Dedifferentiated amniotic fluid mesenchymal stem cell (primary cell): ENCODE data around the gene KIF13A.
"Not testable (repeated sequence)": the region's sequence is repeated elsewhere in the genome, so short reads cannot be mapped to it uniquely, and the experiment has no call there.

ENCODE experiments used
- DNase-seq: peaks from one replicate; pipeline ENCODE4 v3.0.0-alpha.2; 2016; ENCODE audit errors: extremely low spot score

The KIF13A gene

DNA sequence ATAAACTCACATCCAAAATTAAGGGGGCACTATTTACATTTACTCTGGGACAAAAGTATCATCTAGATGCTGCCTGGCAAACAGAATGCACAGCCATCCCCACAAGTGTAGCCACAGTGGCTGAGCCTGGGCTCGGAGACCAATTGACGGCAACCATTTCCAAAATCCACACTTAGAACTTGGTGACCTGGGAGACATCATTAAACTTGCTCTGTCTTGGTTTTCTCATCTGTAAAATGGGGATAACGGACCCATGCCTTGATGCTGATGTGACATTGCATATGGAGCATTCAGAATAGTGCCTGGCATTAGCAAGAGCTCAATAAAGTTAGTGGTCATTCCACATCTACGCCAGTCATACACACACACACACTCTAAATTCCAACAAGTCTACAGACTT lies 140.7 kb downstream of the KIF13A start:
- no peak for DNase-seq

DNA sequence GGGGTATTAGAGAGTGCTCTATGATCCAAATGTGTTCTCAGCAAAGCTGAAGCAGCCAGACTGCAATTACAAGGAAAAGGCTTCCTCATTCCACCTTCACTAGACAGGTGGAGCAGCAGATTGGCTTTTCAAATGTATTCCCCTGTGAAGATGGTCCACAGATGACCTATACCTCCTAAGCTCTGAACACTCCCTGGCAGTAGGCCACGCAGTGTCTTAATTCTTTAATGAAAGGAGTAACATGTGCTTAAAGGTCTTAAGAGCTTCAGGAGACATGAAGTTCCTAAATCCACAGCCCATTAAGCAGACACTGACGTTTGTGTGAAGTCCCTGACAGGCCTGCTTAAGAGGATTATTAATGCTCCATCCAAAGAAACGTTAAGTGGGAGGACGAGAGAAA lies 141.8 kb downstream of the KIF13A start:
- DNase-seq, result no peak

DNA sequence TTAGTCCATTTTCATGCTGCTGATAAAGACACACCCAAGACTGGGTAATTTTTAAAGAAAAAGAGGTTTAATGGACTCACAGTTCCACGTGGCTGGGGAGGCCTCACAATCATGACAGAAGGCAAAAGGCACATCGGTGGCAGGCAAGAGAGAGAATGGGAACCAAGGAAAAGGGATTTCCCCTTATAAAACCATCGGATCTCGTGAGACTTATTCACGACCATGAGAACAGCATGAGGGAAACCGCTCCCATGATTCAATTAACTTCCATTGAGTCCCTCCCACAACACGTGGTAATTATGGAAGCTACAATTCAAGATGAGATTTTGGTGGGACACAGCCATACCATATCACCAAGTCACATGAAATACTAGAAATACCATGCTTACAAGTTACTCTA lies 142.5 kb downstream of the KIF13A start:
- DNase-seq, result not testable (repeated sequence)

DNA sequence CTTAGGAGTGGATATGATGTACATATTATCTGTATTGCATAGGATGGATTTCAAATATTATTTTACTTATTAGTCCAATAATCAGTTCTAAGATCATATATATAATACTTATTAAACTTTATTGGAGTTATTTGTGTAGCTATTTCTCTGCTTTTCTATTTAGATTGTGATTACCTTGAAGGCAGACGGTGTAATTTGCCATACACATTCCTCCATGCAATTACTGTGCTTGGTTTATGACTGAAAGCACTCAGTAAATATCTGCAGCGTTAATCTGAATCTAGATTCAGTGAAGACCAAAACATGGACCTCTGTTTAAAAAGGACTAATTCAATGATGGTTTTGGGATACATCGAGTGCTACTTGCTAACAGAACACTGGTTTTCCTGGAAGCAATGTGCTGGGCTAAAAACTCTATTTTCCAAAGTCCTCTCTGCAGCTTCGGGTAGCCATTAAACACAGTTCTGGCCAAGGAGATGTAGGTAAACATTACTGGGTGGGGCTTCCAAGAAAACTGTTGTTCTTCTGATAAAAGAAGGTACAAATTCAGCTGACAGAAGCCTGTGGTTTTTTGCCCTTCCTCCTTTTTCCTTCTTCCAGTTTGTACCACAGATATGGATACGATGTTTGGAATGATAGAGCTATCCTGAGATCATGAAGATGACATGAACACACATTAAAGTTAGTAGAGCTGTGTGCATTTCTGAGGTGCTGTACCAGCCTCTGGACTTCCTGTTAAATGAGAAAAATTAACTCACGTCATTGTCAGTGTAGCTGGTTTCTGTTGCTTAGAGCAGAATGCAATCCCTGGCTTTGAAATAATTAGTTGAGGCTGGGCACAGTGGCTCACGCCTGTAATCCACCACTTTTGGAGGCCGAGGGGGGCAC lies 144.3 kb downstream of the KIF13A start:
- no peak for DNase-seq

DNA sequence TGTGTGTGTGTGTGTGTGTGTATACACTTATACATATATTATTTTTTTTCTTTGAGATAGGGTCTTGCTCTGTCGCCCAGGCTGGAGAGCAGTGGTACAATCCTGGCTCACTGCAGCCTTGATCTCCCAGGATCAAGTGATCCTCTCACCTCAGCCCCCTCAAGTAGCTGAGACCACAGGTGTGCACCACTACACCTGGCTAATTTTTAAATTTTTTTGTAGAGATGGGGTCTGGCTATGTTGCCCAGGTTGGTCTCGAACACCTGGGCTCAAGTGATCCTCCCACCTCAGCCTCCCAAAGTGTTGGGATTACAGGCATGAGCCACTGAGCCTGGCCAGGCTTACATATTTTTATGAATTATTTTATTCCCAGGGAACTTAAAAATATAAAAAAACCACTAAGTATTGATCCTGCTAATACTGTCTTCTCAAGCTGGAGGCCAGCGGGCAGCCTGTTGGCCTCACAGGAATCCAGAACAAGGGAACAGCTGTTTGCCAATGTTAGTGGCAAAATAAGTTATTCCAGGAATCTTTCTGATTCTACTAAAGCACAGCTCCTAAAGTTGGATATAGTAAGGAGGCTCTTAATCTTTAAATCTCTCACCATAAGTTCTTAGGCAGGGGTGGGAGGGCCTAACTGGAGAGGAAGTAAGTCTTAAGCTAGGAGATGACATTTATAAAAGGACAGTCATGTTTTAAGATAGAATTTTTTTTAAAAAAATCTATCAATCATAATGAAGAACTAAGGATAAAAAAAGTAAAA lies 145.2 kb downstream of the KIF13A start:
- DNase-seq, result no peak

DNA sequence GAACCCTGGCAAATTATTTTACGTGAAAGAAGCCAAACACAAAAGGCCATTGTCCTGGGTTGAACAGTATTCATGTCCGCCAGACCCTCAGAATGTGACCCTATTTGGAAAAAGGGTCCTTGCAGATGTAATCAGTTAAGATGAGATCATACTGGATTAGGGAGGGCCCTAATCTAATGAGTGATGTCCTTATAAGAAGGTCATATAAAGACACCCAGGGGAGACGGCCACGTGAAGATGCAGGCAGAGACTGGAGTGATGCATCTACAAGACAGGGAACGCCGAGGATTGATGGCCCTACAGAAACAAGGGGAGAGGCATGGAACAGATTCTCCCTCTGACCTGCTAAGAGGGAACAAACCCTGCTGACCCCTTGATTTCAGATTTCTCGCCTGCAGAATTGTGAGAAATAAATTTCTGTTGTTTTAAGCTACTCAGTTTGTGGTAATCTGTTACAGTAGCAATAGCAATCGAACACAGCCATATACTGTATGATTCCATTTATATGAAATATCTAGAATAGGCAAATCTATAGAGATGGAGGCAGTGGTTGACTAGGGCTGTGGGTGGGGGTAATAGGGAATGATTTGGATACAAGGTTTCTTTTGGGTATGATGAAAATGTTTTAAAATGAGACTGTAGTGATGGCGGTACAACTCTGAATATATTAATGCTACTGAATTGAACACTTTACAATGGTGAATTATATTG lies 147.8 kb downstream of the KIF13A start:
- no peak for DNase-seq

DNA sequence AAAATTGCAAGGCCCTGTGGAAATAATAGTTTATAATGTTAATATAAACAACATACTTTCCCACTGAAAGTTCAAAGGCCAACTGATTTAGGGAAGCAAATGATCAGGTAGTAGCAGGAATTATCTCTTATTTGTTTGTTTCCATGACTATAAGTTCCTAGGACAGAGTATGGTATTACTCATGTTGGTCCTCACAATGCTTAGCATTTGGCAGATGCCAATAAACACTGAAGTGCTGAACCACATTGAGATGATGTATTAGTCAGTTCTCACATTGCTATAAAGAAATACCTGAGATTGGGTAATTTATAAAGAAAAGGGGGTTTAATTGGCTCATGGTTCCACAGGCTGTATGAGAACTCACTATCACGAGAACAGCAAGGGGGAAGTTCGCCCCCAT lies 151.1 kb downstream of the KIF13A start:
- DNase-seq, result no peak

DNA sequence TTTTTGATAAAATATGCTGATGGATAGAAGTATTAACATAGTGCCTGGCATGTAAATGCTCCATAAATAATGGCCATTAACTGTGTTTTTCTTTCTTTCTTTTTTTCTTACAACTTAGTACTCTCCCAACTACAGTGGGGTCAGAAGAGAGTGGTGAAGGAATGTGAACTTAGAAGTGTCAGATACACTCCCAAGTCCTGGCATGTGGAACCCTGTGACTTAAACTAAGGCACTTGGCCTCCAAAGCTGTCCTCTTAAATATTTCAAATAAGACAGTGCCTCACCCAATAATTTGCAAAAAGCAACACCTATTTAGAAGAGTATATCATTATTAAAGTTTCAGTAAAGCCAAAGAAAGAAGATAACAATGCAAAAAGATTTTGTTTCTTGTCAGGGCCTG lies 151.7 kb downstream of the KIF13A start:
- no peak for DNase-seq

DNA sequence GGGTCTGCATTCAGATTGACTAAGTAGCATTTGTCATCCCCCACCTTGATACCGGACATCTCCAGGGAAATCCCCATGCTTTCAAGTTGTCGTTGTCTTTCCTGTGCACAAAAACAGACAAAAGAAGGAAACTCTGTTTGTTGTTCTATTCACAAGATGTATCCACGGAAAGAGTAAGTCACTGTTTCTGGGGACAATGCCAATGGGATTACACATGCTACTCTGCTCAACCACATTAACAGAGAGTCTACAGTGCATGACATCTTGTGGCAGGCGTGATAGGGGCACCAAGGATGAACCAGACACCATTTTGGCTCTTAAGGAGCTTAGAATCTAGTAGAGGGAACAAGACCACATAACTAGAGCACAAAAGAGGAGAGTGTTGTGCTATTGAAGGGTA lies 156.3 kb downstream of the KIF13A start:
- DNase-seq, result peak; percentile 42

DNA sequence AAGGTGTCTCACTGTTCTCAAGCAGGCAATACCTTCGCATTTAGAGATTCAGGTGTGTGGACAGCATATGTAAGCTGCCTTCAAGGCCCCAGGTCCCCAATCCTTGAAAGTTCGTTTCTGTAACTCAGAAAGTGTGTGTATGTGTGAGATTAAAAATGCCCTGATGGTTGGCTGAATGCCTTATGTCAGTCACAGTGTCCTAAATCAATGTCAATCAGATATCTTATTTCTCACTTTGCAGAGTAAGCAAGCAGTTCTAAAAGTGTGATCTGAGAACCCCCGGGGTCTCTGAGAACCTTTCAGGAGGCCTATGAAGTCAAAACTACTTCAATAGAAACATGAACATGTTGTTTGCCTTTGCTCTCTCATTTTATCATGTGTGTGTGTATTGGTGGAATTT lies 157.5 kb downstream of the KIF13A start:
- no peak for DNase-seq

DNA sequence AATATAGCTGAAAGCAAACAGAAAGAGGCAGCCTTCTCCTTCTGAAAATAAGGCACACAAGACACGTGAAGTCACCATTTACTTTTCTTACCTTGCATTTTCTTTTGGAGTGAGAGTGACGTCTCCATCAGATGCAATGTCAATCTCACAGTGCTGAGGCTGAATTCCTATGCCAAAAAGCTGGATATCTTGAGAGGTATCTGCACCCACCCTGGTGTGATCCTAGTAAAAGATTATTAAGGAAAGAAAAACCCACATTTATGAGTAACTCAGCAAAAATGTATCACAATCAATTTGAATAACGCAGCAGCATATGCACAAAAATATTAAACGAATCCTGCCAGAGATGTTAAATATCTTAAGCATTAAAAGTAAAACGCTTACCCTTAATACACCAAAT lies 159.3 kb downstream of the KIF13A start:
- no peak for DNase-seq

DNA sequence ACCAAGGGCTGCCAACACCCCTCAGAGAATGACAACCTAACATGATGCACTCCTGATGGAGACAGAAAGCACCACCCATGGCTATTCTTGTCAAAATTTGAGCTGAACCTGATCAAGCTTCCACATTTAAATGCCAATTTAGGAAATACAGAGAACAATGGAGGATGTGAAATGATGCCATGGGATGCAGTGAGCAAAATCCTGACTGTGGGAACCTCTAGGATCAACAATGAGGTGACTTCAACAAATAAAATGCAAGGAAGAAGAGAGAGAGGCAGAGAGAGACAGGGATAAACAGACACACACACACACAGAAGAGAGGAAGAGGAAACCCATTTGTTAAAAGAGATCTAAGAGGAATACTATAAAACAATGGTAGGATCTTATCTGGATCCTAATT lies 161.1 kb downstream of the KIF13A start:
- DNase-seq, result no peak

DNA sequence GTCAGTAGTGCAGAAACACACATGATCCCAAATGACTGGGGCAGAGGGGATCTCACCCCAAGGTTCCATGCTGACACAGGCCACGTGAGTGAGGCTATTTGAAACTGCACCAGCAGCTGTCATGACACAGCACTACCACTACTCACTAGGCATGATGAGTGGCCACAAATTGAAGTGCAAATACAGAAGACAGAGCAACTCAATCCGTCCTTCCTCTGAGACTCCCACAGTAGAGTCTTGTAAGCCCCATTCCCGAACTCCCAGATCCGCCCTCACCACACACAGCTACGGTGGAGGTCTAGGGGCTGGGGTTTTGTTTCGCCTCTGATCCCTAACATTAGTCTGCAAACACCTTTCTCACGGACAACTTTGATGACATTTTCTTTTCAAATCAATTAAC lies 167.4 kb downstream of the KIF13A start:
- DNase-seq, result no peak

DNA sequence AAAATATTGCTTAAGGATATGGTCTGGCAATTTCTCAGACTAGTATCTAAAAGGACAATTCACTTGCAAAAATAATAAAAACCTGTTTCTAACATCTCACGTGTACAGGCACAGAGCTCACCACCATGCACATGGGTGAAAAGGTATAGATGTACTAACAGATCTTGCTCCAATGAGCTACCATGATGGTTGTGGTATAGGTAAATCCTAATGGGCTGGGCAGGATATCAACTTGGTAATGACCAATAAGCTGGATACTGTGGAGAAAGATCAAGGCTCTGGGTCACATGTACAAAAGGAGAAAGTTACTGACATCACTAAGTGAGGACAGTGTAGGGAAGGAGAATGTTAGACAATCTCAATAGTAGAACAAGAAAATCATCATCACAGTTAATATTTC lies 169.7 kb downstream of the KIF13A start:
- DNase-seq, result no peak

DNA sequence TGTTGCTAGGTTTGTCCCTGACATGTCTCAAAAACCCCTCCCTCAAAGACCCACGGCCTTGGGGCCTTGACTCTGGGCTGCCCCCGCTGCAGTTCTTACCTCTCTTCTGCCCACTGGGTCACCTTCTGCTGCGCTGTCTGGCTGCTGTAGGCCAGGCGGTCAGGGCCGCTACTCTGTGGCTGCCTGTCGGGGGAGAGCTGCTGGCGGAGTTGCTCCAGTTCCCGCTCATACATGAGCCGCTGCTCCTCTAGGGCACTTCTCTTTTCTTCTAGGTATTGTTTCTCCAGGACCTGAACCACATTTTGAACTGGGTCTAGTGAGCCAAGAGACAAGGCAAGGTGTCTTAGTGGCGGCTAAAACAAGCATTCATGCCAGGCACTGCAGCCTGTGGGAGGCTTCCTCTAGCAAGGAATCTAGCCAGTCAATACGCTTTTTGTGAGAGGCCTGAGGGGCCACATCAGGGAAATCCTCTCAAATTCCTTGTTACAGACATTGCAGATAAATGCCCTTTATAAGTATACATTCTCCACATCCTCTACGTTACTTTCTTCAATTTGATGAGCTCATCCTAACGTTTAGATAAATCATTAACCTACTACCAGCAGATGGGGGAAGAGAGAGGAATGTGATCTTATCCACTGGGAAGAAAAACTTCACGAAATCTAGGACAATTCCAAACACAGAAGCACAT lies 170.4 kb downstream of the KIF13A start:
- DNase-seq, result no peak

DNA sequence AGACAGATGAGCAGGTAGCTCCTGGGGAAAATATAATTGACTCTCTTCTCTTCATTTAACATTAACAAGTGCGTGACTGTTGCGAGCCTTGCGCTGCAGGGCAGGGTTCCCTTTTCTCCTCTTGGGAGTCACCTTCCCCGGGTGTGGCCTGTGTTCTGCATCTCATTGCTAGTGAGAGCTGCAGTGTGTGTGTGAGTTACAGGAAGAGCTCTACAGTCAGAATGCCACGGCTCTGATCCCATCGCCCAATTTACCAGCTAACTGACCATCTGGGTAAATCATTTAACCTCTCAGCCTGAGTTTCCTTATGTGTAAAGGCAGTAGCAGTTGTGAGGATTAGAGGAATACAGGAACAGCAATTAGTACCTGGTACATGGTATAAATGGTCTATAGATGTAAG lies 173.9 kb downstream of the KIF13A start:
- no peak for DNase-seq

DNA sequence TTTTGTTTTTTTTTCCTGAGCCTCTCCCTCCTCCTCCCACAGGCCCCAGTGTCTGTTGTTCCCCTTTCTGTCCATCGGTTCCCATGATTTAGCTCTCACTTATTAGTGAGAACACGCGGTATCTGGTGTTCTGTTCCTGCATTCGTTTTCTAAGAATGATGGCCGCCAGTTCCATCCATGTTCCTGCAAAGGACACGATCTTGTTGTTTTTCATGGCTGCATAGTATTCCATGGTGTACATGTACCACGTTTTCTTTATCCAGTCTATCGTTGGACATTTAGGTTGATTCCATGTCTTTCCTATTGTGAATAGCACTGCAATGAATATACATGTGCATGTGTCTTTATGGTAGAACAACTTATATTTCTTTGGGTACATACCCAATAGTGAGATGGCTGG lies 175.1 kb downstream of the KIF13A start:
- DNase-seq, result no peak

DNA sequence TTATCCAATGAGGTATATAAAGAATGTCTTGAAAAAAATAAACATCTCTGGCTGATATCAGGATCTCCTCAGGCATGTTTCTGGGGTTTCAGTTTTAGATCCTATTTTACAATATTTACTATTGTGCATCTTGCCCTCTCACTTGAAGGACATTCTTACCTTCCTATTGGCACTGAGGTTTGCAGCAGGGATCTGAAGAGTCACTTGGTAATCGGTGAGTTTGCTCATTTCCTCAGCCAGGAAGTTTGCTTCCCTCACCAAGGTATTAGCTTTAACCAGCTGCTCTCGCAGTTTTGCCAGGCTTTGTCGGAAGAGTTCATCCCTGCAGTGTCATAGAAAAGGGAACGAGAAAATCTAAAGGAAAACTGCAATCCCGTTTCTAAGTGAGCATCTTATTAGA lies 178.8 kb downstream of the KIF13A start:
- no peak for DNase-seq

DNA sequence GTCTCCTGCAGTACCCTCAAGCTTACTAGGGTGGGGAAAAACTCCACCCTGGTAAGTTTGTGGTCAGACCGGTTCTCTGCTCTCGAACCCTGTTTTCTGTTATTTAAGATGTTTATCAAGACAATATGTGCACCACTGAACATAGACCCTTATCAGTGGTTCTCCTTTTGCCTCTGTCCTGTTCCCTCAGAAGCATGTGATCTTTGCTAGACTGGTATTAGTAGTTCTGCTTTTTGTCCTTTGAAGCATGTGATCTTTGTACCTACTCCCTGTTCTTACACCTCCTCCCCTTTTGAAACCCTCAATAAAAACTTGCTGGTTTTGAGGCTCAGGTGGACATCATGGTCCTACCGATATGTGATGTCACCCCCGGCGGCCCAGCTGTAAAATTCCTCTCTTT lies 180.0 kb downstream of the KIF13A start:
- not testable (repeated sequence) for DNase-seq

DNA sequence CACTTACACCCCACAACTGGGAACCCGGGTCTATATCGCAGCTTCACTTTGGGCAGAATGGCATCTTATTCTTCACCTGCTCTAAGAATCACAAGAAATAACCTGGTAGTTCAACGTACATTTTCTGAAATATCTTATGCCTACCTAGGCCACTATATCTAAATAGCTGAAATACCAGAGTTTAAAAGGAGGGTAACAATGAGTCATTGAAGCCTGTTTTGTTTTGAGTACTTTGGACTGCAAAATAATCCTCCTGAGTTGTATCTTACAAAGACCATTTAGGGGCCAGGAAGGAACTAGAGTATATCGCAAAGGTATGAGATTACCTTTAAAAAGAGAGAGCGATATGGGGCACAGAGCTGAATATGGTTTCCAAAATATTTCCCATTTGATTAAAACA lies 184.0 kb downstream of the KIF13A start:
- DNase-seq, result no peak

DNA sequence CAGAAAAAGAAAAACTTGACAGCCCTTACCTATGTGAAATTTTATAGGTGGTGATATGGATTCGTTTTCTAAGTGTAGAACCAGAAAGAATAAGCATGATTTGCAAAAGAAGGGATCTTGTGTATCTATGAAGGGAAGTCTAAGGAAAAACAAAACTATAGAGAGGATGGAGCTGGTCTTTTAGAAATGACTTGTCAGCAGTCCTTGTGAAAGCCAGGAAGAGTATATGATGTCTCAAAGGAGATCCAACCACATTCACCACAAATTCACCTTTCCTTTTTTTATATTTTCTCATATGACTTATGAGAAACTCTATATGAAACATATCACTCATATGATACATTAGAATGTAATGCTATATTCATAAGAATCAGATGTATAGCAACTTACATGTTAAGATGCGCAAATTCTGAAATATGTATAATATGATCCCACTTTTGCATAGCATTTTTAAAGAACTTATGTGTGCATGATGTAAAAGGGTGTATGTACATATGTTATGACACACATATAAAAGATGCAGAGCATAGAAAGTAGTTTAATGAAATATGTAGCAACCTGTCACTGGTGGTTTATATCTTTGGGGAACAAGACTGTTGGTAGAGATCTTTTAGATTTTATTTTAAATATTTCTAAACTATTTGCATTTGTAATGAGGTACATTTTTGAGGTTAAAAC lies 188.8 kb downstream of the KIF13A start:
- DNase-seq, result no peak
